Endothelial cell of umbilical vein (primary cell): Measurements from ENCODE around the gene CNTN6. TPM values are rescaled to one million over a fixed set of nuclear protein-coding genes. Genes with fewer than 3 reads are reported as not detected.

Experiments used
- BruUV-seq: library from RNA; stranded (reverse); fragments of 400-500 nt; replicated peaks from 2 replicates; lab custom pipeline; 2021; lab: Mats Ljungman, UMichigan
- CTCF ChIA-PET: fragments of 300-600, 350-600 bp; sonication (Branson Sonifier 250); formaldehyde crosslinking; loops from one replicate; lab custom pipeline; 2021; ENCODE audit warnings: antibody characterized with exemption, inconsistent platforms; lab: Charles Lee
- POLR2A ChIA-PET: fragments of 300-600, 350-600 bp; sonication (Branson Sonifier 250); formaldehyde crosslinking; loops from one replicate; lab custom pipeline; 2021; ENCODE audit warnings: antibody characterized with exemption, inconsistent platforms; lab: Charles Lee
- DNase-seq: peaks from one replicate; pipeline ENCODE4 v3.0.0-alpha.2; 2011; ENCODE audit warnings: low read depth, low spot score
- FAIRE-seq: peaks from 2 replicates; lab custom pipeline; 2011; peaks lifted over from hg19 to GRCh38; lab: Jason Lieb, UNC
- H2AFZ ChIP-seq: 2 replicates; pipeline ENCODE4 v1.6.0; 2012; ENCODE audit warnings: low read depth, low read length, control low read depth, inconsistent platforms
- H3K27ac ChIP-seq: 2 replicates; pipeline ENCODE4 v1.5.1; 2011; ENCODE audit warnings: low read depth, mild to moderate bottlenecking, control low read depth, low read length, moderate library complexity; ENCODE audit not compliant: insufficient read depth
- H3K27me3 ChIP-seq, 2 experiments: 2 replicates each; pipeline versions ENCODE4 v1.6.0 to v1.6.1; 2011; ENCODE audit warnings: low read length in 2 of 2, mixed read lengths in 1 of 2; ENCODE audit not compliant: control insufficient read depth in 2 of 2, insufficient read depth in 2 of 2
- H3K36me3 ChIP-seq, 2 experiments: 2 replicates in 1 of 2; 3 replicates in 1 of 2; pipeline ENCODE4 v1.5.1; 2011; ENCODE audit warnings: low read length in 2 of 2, mild to moderate bottlenecking in 1 of 2, moderate library complexity in 1 of 2; ENCODE audit not compliant: control insufficient read depth in 2 of 2, insufficient read depth in 2 of 2; ENCODE audit errors: extremely low read depth in 1 of 2
- H3K4me1 ChIP-seq: 3 replicates; pipeline ENCODE4 v1.5.1; 2011; ENCODE audit warnings: mild to moderate bottlenecking, low read length; ENCODE audit not compliant: control insufficient read depth, insufficient read depth; ENCODE audit errors: extremely low read depth
- H3K4me2 ChIP-seq: 2 replicates; pipeline ENCODE4 v1.6.1; 2011; ENCODE audit warnings: low read length, control low read depth, mixed read lengths; ENCODE audit not compliant: insufficient read depth
- H3K4me3 ChIP-seq, 3 experiments: fragments of 200-600 bp in 1 of 3; sonication (generic), shearing (Covaris generic) in 1 of 3; replicated peaks in 1 of 3; 2 replicates each; pipeline ENCODE4 v1.5.1; 2011 to 2016; ENCODE audit warnings: control low read depth in 3 of 3, low read length in 3 of 3, mild to moderate bottlenecking in 2 of 3, inconsistent platforms in 1 of 3, low read depth in 1 of 3, moderate library complexity in 1 of 3; ENCODE audit not compliant: insufficient read depth in 1 of 3
- H3K79me2 ChIP-seq: 2 replicates; pipeline ENCODE4 v1.6.0; 2012; ENCODE audit warnings: low read length, inconsistent platforms; ENCODE audit not compliant: control insufficient read depth, insufficient read depth
- H3K9ac ChIP-seq: replicated peaks from 2 replicates; pipeline ENCODE3; 2011; ENCODE audit warnings: low read length, control low read depth; ENCODE audit not compliant: insufficient read depth; ENCODE audit errors: extremely low read depth
- H3K9me1 ChIP-seq: replicated peaks from 3 replicates; pipeline ENCODE4 v1.6.0; 2011; ENCODE audit warnings: mild to moderate bottlenecking, low read length; ENCODE audit not compliant: control insufficient read depth, insufficient read depth; ENCODE audit errors: extremely low read depth
- H3K9me3 ChIP-seq: replicated peaks from 2 replicates; pipeline ENCODE4 v1.5.1; 2012; ENCODE audit warnings: low read length, inconsistent platforms; ENCODE audit not compliant: control insufficient read depth, insufficient read depth
- H4K20me1 ChIP-seq: replicated peaks from 2 replicates; pipeline ENCODE3; 2011; ENCODE audit warnings: mild to moderate bottlenecking, low read length; ENCODE audit not compliant: control insufficient read depth, insufficient read depth; ENCODE audit errors: extremely low read depth
- FOS ChIP-seq: IDR thresholded peaks from 2 replicates; pipeline ENCODE4 v1.6.1; 2011; ENCODE audit warnings: mild to moderate bottlenecking, low read length, moderate library complexity, borderline replicate concordance; ENCODE audit not compliant: insufficient read depth
- GATA2 ChIP-seq: IDR thresholded peaks from 2 replicates; pipeline ENCODE4 v1.7.0; 2011; ENCODE audit warnings: low read depth, mild to moderate bottlenecking, moderate library complexity, mixed read lengths, low read length; ENCODE audit not compliant: insufficient read length, insufficient read depth
- POLR2AphosphoS5 ChIP-seq: IDR thresholded peaks from 2 replicates; pipeline ENCODE4 v1.6.1; 2012; ENCODE audit warnings: low read depth, mild to moderate bottlenecking, control low read depth, low read length, moderate library complexity; ENCODE audit not compliant: insufficient read depth
- dilution Hi-C: fragments of 300-500 bp; cut with MboI; formaldehyde crosslinking; loops from one replicate; pipeline ENCODE4 v1.15.0; 2019; ENCODE audit warnings: low sequenced_read_pairs; ENCODE audit not compliant: extremely low pct_ligation_motif_present
- intact Hi-C: fragments of 100-400 bp; cut with micrococcal nuclease; formaldehyde crosslinking; loops from one replicate; pipeline ENCODE4 v1.10.0; 2022
- polyA plus RNA-seq, 4 experiments: library from polyadenylated mRNA; depleted of rRNA in 3 of 4; stranded (reverse) in 3 of 4; unstranded in 1 of 4; fragments of >200 nt; gene quantifications; 2 replicates each; pipeline versions ENCODE4 v1.2.1 to v1.2.3, GENCODE V29; 2011 to 2012; ENCODE audit warnings: missing spikeins in 1 of 4
- total RNA-seq: library from RNA; stranded (reverse); gene quantifications from 2 replicates; pipeline ENCODE4 v1.2.3, GENCODE V29; 2021
- TF ChIP-seq, protein P1 (sequence below), 2 donors: IDR thresholded peaks; 1 replicate in 1 of 2; 2 replicates in 1 of 2; pipeline ENCODE4 v1.5.1; 2011; ENCODE audit warnings: low read length in 2 of 2, mild to moderate bottlenecking in 2 of 2, moderate library complexity in 2 of 2, control low read depth in 1 of 2, inconsistent platforms in 1 of 2, low read depth in 1 of 2; ENCODE audit not compliant: insufficient read depth in 1 of 2; ENCODE audit errors: extremely low read depth in 1 of 2

CNTN6 gene
- total and polyA plus RNA-seq, 2 donors (not counting 3 experiments of a cell fraction or from before 2014, with no cell fraction given): not detected

DNA sequence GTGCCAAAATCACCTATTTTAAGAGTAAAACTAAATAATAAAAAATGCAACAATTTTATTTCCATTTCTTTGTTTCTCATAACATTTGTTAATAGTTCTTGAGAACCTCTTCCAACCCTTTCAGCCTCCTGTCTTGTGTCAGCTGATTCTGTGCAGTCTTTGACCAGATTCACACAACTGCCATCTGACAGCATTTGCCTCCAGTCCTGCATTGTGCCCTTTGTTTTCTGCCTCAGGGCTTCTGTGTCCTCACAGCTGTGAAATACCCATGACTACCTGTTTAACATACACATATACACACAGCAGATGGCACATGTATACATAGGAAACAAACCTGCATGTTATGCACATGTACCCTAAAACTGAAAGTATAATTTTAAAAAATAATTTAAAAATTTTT, 13.2 kb upstream of the CNTN6 start:
- no peak for DNase-seq
- intact Hi-C loops: no loop called here
- no TSS peak for BruUV-seq
- no peak overlapping the region for H3K4me2 ChIP-seq
- H3K79me2 ChIP-seq: no peaks in the 10 kb centered on the region
- FAIRE-seq: no peak
- no peaks in the 10 kb centered on the region for H3K27me3 ChIP-seq
- CTCF ChIA-PET: no interaction called here
- no peaks in the 10 kb centered on the region for H3K36me3 ChIP-seq
- dilution Hi-C loops: no loop called here
- H3K4me1 ChIP-seq: no peaks in the 10 kb centered on the region
- TF ChIP-seq POLR2AphosphoS5 (no peak), FOS (no peak)
- TF ChIP-seq, protein P1, sequence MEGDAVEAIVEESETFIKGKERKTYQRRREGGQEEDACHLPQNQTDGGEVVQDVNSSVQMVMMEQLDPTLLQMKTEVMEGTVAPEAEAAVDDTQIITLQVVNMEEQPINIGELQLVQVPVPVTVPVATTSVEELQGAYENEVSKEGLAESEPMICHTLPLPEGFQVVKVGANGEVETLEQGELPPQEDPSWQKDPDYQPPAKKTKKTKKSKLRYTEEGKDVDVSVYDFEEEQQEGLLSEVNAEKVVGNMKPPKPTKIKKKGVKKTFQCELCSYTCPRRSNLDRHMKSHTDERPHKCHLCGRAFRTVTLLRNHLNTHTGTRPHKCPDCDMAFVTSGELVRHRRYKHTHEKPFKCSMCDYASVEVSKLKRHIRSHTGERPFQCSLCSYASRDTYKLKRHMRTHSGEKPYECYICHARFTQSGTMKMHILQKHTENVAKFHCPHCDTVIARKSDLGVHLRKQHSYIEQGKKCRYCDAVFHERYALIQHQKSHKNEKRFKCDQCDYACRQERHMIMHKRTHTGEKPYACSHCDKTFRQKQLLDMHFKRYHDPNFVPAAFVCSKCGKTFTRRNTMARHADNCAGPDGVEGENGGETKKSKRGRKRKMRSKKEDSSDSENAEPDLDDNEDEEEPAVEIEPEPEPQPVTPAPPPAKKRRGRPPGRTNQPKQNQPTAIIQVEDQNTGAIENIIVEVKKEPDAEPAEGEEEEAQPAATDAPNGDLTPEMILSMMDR (IDR thresholded peaks at IDR 0.05; ENCODE audit: extremely low read depth in 1 of 2, insufficient read depth in 1 of 2, low read depth in 1 of 2, low read length in 2 of 2): no peak
- no peak overlapping the region for H3K4me3 ChIP-seq
- no peaks in the 10 kb centered on the region for H3K9me1 ChIP-seq
- POLR2A ChIA-PET: no interaction called here
- H3K9ac ChIP-seq: no peak overlapping the region
- peaks cover 2% of the 10 kb centered on the region for H3K9me3 ChIP-seq
- H2AFZ ChIP-seq: no peak overlapping the region
- H4K20me1 ChIP-seq: no peaks in the 10 kb centered on the region
- no peak overlapping the region for H3K27ac ChIP-seq

DNA sequence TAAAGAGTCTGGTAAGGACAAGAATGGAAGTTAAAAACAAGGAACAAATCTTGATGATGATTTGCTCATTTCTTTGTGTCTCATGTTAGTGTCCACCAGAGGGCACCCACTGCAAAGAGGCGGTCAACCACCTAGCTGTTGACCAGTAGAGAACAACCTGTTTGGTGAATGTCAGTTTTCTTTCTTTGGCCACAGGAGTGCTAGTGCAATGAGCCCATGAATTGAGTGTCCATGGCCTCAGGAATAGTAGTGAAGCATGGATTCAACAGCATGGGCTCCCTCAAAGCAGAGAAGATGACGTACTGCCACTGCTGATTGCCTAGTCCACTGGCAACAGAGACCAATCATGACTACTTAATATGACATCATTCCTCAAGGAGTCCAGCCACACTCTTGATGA, 10.7 kb upstream of the CNTN6 start:
- intact Hi-C loops: no loop called here
- no peak overlapping the region for H3K9ac ChIP-seq
- TF ChIP-seq GATA2: no peak
- TF ChIP-seq, protein P1 (IDR thresholded peaks at IDR 0.05; ENCODE audit: extremely low read depth in 1 of 2, insufficient read depth in 1 of 2, low read depth in 1 of 2, low read length in 2 of 2): peak; percentile 26 to 31
- H3K36me3 ChIP-seq: no peaks in the 10 kb centered on the region
- no peaks in the 10 kb centered on the region for H3K27me3 ChIP-seq
- dilution Hi-C loops: no loop called here
- no peaks in the 10 kb centered on the region for H3K9me1 ChIP-seq
- H3K79me2 ChIP-seq: no peaks in the 10 kb centered on the region
- ChIA-PET POLR2A (no interaction called here), CTCF (no interaction called here)
- H2AFZ ChIP-seq: no peak overlapping the region
- BruUV-seq: no TSS peak
- H3K4me1 ChIP-seq: no peaks in the 10 kb centered on the region
- no peak overlapping the region for H3K27ac ChIP-seq
- H3K9me3 ChIP-seq: peaks cover 2% of the 10 kb centered on the region
- FAIRE-seq: no peak
- no peaks in the 10 kb centered on the region for H4K20me1 ChIP-seq
- DNase-seq: peak; percentile 1
- no peak overlapping the region for H3K4me2 ChIP-seq
- no peak overlapping the region for H3K4me3 ChIP-seq
